Panc1 (cell line): ENCODE data around the gene RBP5. TPM values are rescaled to one million over a fixed set of nuclear protein-coding genes. Genes with fewer than 3 reads are reported as not detected.

ENCODE experiments used
- ATAC-seq: fragments of 200-7000 bp; cut with Tn5 transposase; 2 replicates; pipeline ENCODE4 v1.9.1; 2020; ENCODE audit warnings: mild to moderate bottlenecking, moderate library complexity
- BruUV-seq: library from RNA; stranded (reverse); fragments of 400-500 nt; replicated peaks from 2 replicates; lab custom pipeline; 2021; lab: Mats Ljungman, UMichigan
- CTCF ChIA-PET: fragments of 300-600 bp; sonication (Branson Sonifier 250); formaldehyde crosslinking; loops from one replicate; lab custom pipeline; 2022; ENCODE audit warnings: antibody characterized with exemption; lab: Charles Lee
- POLR2A ChIA-PET: fragments of 300-600 bp; sonication (Branson Sonifier 250); formaldehyde crosslinking; loops from one replicate; lab custom pipeline; 2022; ENCODE audit warnings: antibody characterized with exemption; lab: Charles Lee
- DNase-seq: peaks from one replicate; pipeline ENCODE4 v3.0.0-alpha.2; 2010; ENCODE audit warnings: low read depth, low spot score
- H3K27ac ChIP-seq: 2 replicates; pipeline ENCODE4 v1.5.1; 2011; ENCODE audit warnings: mild to moderate bottlenecking, low read length, inconsistent platforms
- H3K27me3 ChIP-seq: fragments of 200-500 bp; sonication (Bioruptor generic); 2 replicates; pipeline ENCODE4 v1.6.0; 2014; ENCODE audit warnings: low read length, inconsistent platforms; ENCODE audit not compliant: control insufficient read depth, insufficient read depth
- H3K36me3 ChIP-seq: fragments of 200-500 bp; sonication (Bioruptor generic); 2 replicates; pipeline ENCODE4 v1.5.1; 2014; ENCODE audit warnings: inconsistent platforms, mild to moderate bottlenecking, low read length, moderate library complexity; ENCODE audit not compliant: control insufficient read depth, insufficient read depth
- H3K4me1 ChIP-seq: 2 replicates; pipeline ENCODE4 v1.5.1; 2011; ENCODE audit warnings: inconsistent platforms, mild to moderate bottlenecking, low read length, moderate library complexity; ENCODE audit not compliant: control insufficient read depth, insufficient read depth
- H3K4me3 ChIP-seq, 2 experiments: 2 replicates each; pipeline ENCODE4 v1.5.1; 2011 to 2012; ENCODE audit warnings: low read depth in 2 of 2, low read length in 2 of 2, mild to moderate bottlenecking in 2 of 2, inconsistent platforms in 1 of 2, moderate library complexity in 1 of 2
- H3K9me3 ChIP-seq: fragments of 200-500 bp; sonication (Bioruptor generic); 2 replicates; pipeline ENCODE4 v1.5.1; 2014; ENCODE audit warnings: low read depth, mild to moderate bottlenecking, inconsistent platforms, low read length, moderate library complexity; ENCODE audit not compliant: control insufficient read depth, insufficient read depth
- CTCF ChIP-seq: fragments of 450-650 bp; IDR thresholded peaks from 2 replicates; pipeline ENCODE4 v1.5.1; 2017; ENCODE audit warnings: mild to moderate bottlenecking
- POLR2AphosphoS5 ChIP-seq: IDR thresholded peaks from 2 replicates; pipeline ENCODE4 v1.6.1; 2012; ENCODE audit warnings: mild to moderate bottlenecking, low read depth, low read length, moderate library complexity
- REST ChIP-seq, 2 experiments: IDR thresholded peaks; 2 replicates each; pipeline ENCODE4 v1.6.1; 2011 to 2012; ENCODE audit warnings: low read depth in 2 of 2, control low read depth in 1 of 2, low read length in 1 of 2, mild to moderate bottlenecking in 1 of 2, moderate library complexity in 1 of 2; ENCODE audit not compliant: insufficient read depth in 1 of 2
- SIN3A ChIP-seq: IDR thresholded peaks from 2 replicates; pipeline ENCODE4 v1.6.1; 2012; ENCODE audit warnings: low read depth, mild to moderate bottlenecking, low read length, moderate library complexity, borderline replicate concordance; ENCODE audit not compliant: insufficient read depth
- TCF7L2 ChIP-seq: IDR thresholded peaks from 2 replicates; pipeline ENCODE4 v1.6.1; 2011; ENCODE audit warnings: mild to moderate bottlenecking, low read depth, low read length, inconsistent platforms
- in situ Hi-C: cut with HindIII; loops from 2 replicates; pipeline ENCODE4 v1.10.0; 2016; ENCODE audit warnings: low sequenced_read_pairs, low pct_unique_long_range_greater_than_20kb
- intact Hi-C: fragments of 100-400 bp; cut with micrococcal nuclease; formaldehyde crosslinking; loops from one replicate; pipeline ENCODE4 v1.10.0; 2022; ENCODE audit not compliant: unreplicated experiment
- total RNA-seq: library from RNA; stranded (reverse); gene quantifications from one replicate; pipeline ENCODE4 v1.2.1, GENCODE V29; 2021; ENCODE audit not compliant: unreplicated experiment

Gene RBP5
- total RNA-seq, 1 experiment from 2014 or later: not detected

- in situ Hi-C loops (no loop called here), intact Hi-C loops (no loop called here)
- TF ChIP-seq CTCF (no peak), TCF7L2 (no peak), REST (IDR thresholded peaks at IDR 0.05; ENCODE audit: insufficient read depth in 1 of 2, low read depth in 2 of 2, low read length in 1 of 2) (no peak), SIN3A (no peak), POLR2AphosphoS5 (no peak)
- TSS peak; percentile 74 for BruUV-seq
- DNase-seq (no peak), ATAC-seq (no peak)
- no peaks in the 10 kb centered on the region for H3K36me3 ChIP-seq
- no peaks in the 10 kb centered on the region for H3K9me3 ChIP-seq
- no peak overlapping the region for H3K27ac ChIP-seq
- no peak overlapping the region for H3K4me3 ChIP-seq
- H3K4me1 ChIP-seq: no peaks in the 10 kb centered on the region
- no peaks in the 10 kb centered on the region for H3K27me3 ChIP-seq
- POLR2A ChIA-PET: no interaction called here
- CTCF ChIA-PET: no interaction called here
These were observed 10.5 kb upstream of the RBP5 start for GRCh38 chr12:7139200-7139599.

GRCh38 chr12:7137908-7138307 lies 9.2 kb upstream of the RBP5 start:
- Histone ChIP-seq H3K27ac (no peak overlapping the region), H3K4me3 (no peak overlapping the region), H3K4me1 (no peaks in the 10 kb centered on the region), H3K9me3 (no peaks in the 10 kb centered on the region), H3K27me3 (no peaks in the 10 kb centered on the region), H3K36me3 (no peaks in the 10 kb centered on the region)
- no peak for ATAC-seq
- BruUV-seq: no TSS peak
- ChIA-PET POLR2A (no interaction called here), CTCF (no interaction called here)
- in situ Hi-C loops (no loop called here), intact Hi-C loops (no loop called here)
- DNase-seq: no peak
- no peak for TF ChIP-seq REST (IDR thresholded peaks at IDR 0.05; ENCODE audit: insufficient read depth in 1 of 2, low read depth in 2 of 2, low read length in 1 of 2)
- TF ChIP-seq CTCF: no peak
- TF ChIP-seq SIN3A: no peak
- TF ChIP-seq TCF7L2: no peak
- TF ChIP-seq POLR2AphosphoS5: no peak
